ENCODE data around the gene CACNA2D1. TPM values are rescaled to one million over a fixed set of nuclear protein-coding genes. Genes with fewer than 3 reads are reported as not detected.

Gene CACNA2D1
- polyA plus RNA-seq, 1 experiment: 6.0 TPM

- Histone ChIP-seq H3K36me3 (ENCODE audit: control insufficient read depth, insufficient read depth, low read length) (no peaks in the 10 kb centered on the region), H3K27me3 (ENCODE audit: control insufficient read depth, insufficient read depth, low read length) (no peaks in the 10 kb centered on the region), H3K4me3 (ENCODE audit: low read depth, low read length) (no peak overlapping the region)
- ChIA-PET CTCF (interaction anchor here (0.7 kb wide), 1 partner anchor 8 kb away, joined by 3 read pairs; no protein-coding TSS in a partner anchor), POLR2A (no interaction called here)
- DNase-seq (ENCODE audit: low read depth): no peak
- TF ChIP-seq CTCF (IDR thresholded peaks at IDR 0.05; ENCODE audit: insufficient read depth, low read depth, low read length): no peak
Observed at GRCh38 chr7:82396343-82396742, 47.2 kb downstream of the CACNA2D1 start.

GRCh38 chr7:82395147-82395546 is 48.4 kb downstream of the CACNA2D1 start:
- CTCF ChIA-PET: no interaction called here
- DNase-seq (ENCODE audit: low read depth): no peak
- Histone ChIP-seq H3K36me3 (ENCODE audit: control insufficient read depth, insufficient read depth, low read length) (no peaks in the 10 kb centered on the region), H3K27me3 (ENCODE audit: control insufficient read depth, insufficient read depth, low read length) (no peaks in the 10 kb centered on the region), H3K4me3 (ENCODE audit: low read depth, low read length) (no peak overlapping the region)
- TF ChIP-seq CTCF (IDR thresholded peaks at IDR 0.05; ENCODE audit: insufficient read depth, low read depth, low read length): no peak
- POLR2A ChIA-PET: no interaction called here

GRCh38 chr7:82393840-82394220 is 49.7 kb downstream of the CACNA2D1 start:
- no peak for TF ChIP-seq CTCF (IDR thresholded peaks at IDR 0.05; ENCODE audit: insufficient read depth, low read depth, low read length)
- CTCF ChIA-PET: no interaction called here
- no peaks in the 10 kb centered on the region for H3K36me3 ChIP-seq (ENCODE audit: control insufficient read depth, insufficient read depth, low read length)

GRCh38 chr7:82393076-82393839 is 50.3 kb downstream of the CACNA2D1 start:
- TF ChIP-seq CTCF (IDR thresholded peaks at IDR 0.05; ENCODE audit: insufficient read depth, low read depth, low read length): no peak
- no peak for DNase-seq (ENCODE audit: low read depth)
- CTCF ChIA-PET: interaction anchor here (0.6 kb wide), 1 partner anchor 63 kb away, joined by 3 read pairs; no protein-coding TSS in a partner anchor
- POLR2A ChIA-PET: no interaction called here
- H3K27me3 ChIP-seq (ENCODE audit: control insufficient read depth, insufficient read depth, low read length): no peaks in the 10 kb centered on the region
- H3K4me3 ChIP-seq (ENCODE audit: low read depth, low read length): no peak overlapping the region
- no peaks in the 10 kb centered on the region for H3K36me3 ChIP-seq (ENCODE audit: control insufficient read depth, insufficient read depth, low read length)

More at GRCh38 chr7:82393840-82394220, 49.7 kb downstream of the CACNA2D1 start:
- no peak for DNase-seq (ENCODE audit: low read depth)
- H3K4me3 ChIP-seq (ENCODE audit: low read depth, low read length): no peak overlapping the region
- H3K27me3 ChIP-seq (ENCODE audit: control insufficient read depth, insufficient read depth, low read length): no peaks in the 10 kb centered on the region
- POLR2A ChIA-PET: no interaction called here

GRCh38 chr7:82390936-82391335 is 52.6 kb downstream of the CACNA2D1 start:
- H3K36me3 ChIP-seq (ENCODE audit: control insufficient read depth, insufficient read depth, low read length): no peaks in the 10 kb centered on the region
- ChIA-PET CTCF (interaction anchor here (1.5 kb wide), 1 partner anchor 10 kb away, joined by 4 read pairs; no protein-coding TSS in a partner anchor), POLR2A (no interaction called here)
- no peak for DNase-seq (ENCODE audit: low read depth)
- no peak for TF ChIP-seq CTCF (IDR thresholded peaks at IDR 0.05; ENCODE audit: insufficient read depth, low read depth, low read length)
- no peaks in the 10 kb centered on the region for H3K27me3 ChIP-seq (ENCODE audit: control insufficient read depth, insufficient read depth, low read length)
- no peak overlapping the region for H3K4me3 ChIP-seq (ENCODE audit: low read depth, low read length)
